Esophagus muscularis mucosa (tissue), 4 donors: ENCODE data around the gene OR2T35. TPM values are rescaled to one million over a fixed set of nuclear protein-coding genes. Genes with fewer than 3 reads are reported as not detected.
"Not testable (repeated sequence)": the region's sequence is repeated elsewhere in the genome, so short reads cannot be mapped to it uniquely, and the experiment has no call there.

Source experiments
- DNase-seq: peaks from one replicate; pipeline ENCODE4 v3.0.0-alpha.2; 2017; ENCODE audit errors: extremely low spot score
- H3K27ac ChIP-seq, 4 donors: fragments of 200-600 bp; sonication (generic); replicated peaks in 1 of 4; 1 replicate in 3 of 4; 2 replicates in 1 of 4; pipeline ENCODE4 v1.5.1; 2016 to 2019; ENCODE audit warnings: mild to moderate bottlenecking in 1 of 4
- H3K27me3 ChIP-seq, 4 donors: fragments of 200-600 bp; sonication (generic); one replicate each; pipeline versions ENCODE4 v1.5.1 to v1.6.0; 2016 to 2019
- H3K36me3 ChIP-seq, 4 donors: fragments of 200-600 bp; sonication (generic); one replicate each; pipeline ENCODE4 v1.5.1; 2016 to 2019
- H3K4me1 ChIP-seq, 4 donors: fragments of 200-600 bp; sonication (generic); one replicate each; pipeline ENCODE4 v1.5.1; 2016 to 2019
- H3K4me3 ChIP-seq, 4 donors: fragments of 200-600 bp; sonication (generic); 1 replicate in 2 of 4; 2 replicates in 2 of 4; pipeline ENCODE4 v1.5.1; 2016 to 2019; ENCODE audit warnings: mild to moderate bottlenecking in 4 of 4, moderate library complexity in 1 of 4
- H3K9me3 ChIP-seq, 4 donors: fragments of 200-600 bp; sonication (generic); 1 replicate in 3 of 4; 2 replicates in 1 of 4; pipeline ENCODE4 v1.5.1; 2016 to 2019
- EP300 ChIP-seq: sonication (generic); formaldehyde crosslinking; IDR thresholded peaks from one replicate; pipeline ENCODE4 v1.6.1; 2017; ENCODE audit warnings: antibody characterized with exemption
- POLR2A ChIP-seq: fragments of 450-650 bp; IDR thresholded peaks from one replicate; pipeline ENCODE4 v1.6.1; 2017; ENCODE audit warnings: antibody characterized with exemption, moderate library complexity, mild to moderate bottlenecking, low read depth
- POLR2AphosphoS5 ChIP-seq, 2 donors: sonication (generic); formaldehyde crosslinking; IDR thresholded peaks; one replicate each; pipeline ENCODE4 v1.6.1; 2017; ENCODE audit warnings: antibody characterized with exemption in 2 of 2
- WGBS: methylation state at CpG from one replicate; pipeline ENCODE4 v1.1.5; 2018; 5-methylcytosine and 5-hydroxymethylcytosine counted together
- intact Hi-C: fragments of 100-400 bp; cut with DNase I; formaldehyde crosslinking; loops from one replicate; pipeline ENCODE4 v1.15.1; 2023
- total RNA-seq, 4 donors: library from RNA; depleted of rRNA; stranded (reverse); fragments of >200 nt; gene quantifications; one replicate each; pipeline versions ENCODE4 v1.1.0 to v1.2.1, GENCODE V29; 2016
- TF ChIP-seq, protein P1 (sequence below), 3 experiments: fragments of 200-600 bp in 2 of 3; fragments of 450-650 bp in 1 of 3; sonication (generic) in 2 of 3; IDR thresholded peaks; one replicate each; pipeline ENCODE4 v1.5.1; 2017 to 2019; ENCODE audit warnings: antibody characterized with exemption in 3 of 3, mild to moderate bottlenecking in 2 of 3, moderate library complexity in 1 of 3

The OR2T35 gene
- total RNA-seq, 4 donors from 2014 or later: not detected

DNA sequence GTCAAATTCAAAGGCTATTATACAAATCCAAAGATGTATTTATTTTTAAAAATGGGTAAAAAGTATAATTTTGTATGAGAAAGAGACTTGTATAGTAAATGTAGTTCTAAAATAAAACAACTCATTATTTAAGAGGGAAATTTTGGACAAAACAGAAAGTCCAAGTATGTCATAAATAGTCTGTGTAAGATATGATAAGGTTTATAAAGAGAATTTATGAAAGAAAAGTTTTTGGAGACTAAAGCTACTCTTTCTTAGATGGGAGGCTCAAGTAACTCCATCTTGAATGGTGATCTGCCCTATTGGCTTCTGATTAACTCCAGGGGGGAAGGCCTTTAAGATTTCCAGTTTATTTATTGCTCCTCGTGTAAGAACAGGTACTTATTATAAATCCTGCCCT is 24.9 kb upstream of the OR2T35 start:
- intact Hi-C loops: no loop called here
- no peak for DNase-seq
- Histone ChIP-seq H3K27me3 (peaks cover 0 to 10% (median 0%) of the 10 kb centered on the region in 4 donors), H3K4me3 (no peak overlapping the region), H3K4me1 (no peaks in the 10 kb centered on the region), H3K9me3 (no peaks in the 10 kb centered on the region), H3K27ac (no peak overlapping the region), H3K36me3 (no peaks in the 10 kb centered on the region)
- TF ChIP-seq, protein P1, sequence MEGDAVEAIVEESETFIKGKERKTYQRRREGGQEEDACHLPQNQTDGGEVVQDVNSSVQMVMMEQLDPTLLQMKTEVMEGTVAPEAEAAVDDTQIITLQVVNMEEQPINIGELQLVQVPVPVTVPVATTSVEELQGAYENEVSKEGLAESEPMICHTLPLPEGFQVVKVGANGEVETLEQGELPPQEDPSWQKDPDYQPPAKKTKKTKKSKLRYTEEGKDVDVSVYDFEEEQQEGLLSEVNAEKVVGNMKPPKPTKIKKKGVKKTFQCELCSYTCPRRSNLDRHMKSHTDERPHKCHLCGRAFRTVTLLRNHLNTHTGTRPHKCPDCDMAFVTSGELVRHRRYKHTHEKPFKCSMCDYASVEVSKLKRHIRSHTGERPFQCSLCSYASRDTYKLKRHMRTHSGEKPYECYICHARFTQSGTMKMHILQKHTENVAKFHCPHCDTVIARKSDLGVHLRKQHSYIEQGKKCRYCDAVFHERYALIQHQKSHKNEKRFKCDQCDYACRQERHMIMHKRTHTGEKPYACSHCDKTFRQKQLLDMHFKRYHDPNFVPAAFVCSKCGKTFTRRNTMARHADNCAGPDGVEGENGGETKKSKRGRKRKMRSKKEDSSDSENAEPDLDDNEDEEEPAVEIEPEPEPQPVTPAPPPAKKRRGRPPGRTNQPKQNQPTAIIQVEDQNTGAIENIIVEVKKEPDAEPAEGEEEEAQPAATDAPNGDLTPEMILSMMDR (IDR thresholded peaks at IDR 0.05): no peak
- TF ChIP-seq EP300 (no peak), POLR2AphosphoS5 (IDR thresholded peaks at IDR 0.05) (no peak), POLR2A (no peak)
- 62% methylated on average over 1 of the region's 1 CpG for WGBS

GRCh38 chr1:248663453-248664328 is 18.6 kb upstream of the OR2T35 start:
- H3K36me3 ChIP-seq, H3K27me3 ChIP-seq, H3K4me3 ChIP-seq, DNase-seq, intact Hi-C loops, H3K9me3 ChIP-seq, H3K4me1 ChIP-seq, H3K27ac ChIP-seq: not testable (repeated sequence)
- WGBS: 63% methylated on average over 5 of the region's 5 CpGs

DNA sequence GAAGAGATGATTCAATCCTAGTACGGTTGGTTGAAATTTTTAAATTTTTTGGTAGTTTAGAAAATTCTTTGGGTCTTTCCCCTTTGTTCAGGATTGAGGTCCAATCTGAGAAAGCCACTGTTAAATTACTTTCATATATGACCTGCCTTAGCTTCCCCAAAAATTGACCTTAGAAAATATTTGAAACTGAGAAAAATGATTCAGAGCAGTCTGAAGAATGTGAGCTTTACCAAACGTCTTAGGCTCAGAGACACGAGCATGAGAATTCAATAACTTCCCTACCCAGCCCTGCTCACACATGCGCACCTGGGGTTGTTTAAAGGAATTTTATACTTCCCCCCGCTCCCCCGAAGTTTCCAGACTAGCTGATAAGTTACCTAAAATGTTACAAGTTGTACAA is 11.7 kb upstream of the OR2T35 start:
- H3K36me3 ChIP-seq, intact Hi-C loops, H3K9me3 ChIP-seq, H3K27me3 ChIP-seq, H3K27ac ChIP-seq, H3K4me1 ChIP-seq, DNase-seq, H3K4me3 ChIP-seq: not testable (repeated sequence)
- WGBS: no CpG with 5 or more reads among the region's 6 CpGs

- intact Hi-C loops: not testable (repeated sequence)
Measured at GRCh38 chr1:248655354-248655753, 10.3 kb upstream of the OR2T35 start, which contains the start of gene OR2T27. OR2T27 (minus strand) TSS chr1:248655528; CDS start chr1:248650884, 4,644 bp downstream.

DNA sequence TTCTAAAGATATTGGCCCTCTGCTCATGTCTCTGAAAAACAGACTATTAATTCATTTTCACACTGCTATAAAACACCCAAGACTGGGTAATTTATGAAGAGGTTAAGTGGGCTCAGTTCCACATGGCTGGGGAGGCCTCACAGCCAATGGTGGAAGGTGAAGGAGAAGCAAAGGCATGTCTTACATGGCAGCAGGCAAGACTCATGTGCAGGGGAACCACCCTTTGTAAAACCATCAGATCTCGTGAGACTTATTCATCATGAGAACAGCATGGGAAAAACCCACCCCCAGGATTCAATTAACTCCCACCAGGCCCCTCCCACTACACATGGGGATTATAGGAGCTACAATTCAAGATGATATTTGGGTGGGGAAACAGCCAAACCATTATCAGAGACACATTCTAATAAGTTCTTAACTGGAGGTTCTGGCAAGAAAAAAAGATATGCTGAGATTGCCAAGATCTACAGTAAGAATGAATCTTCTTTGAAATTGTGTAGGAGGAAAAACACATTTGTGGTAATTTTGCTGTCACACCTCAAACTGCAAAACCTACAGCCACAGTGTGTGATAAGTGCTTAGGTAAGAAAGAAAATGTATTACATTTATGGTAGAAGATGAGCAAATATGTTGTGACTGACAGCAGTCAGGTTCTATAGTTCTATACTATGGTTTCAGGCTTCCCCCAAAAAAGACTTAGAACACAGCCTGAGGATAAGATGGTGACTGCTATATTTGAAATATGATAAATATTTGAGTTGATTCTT is 3.9 kb upstream of the OR2T35 start:
- H3K36me3 ChIP-seq, H3K9me3 ChIP-seq, H3K27me3 ChIP-seq, H3K4me1 ChIP-seq, H3K4me3 ChIP-seq, DNase-seq, intact Hi-C loops, H3K27ac ChIP-seq: not testable (repeated sequence)
- no CpG with 5 or more reads among the region's 1 CpG for WGBS

More at GRCh38 chr1:248655354-248655753, 10.3 kb upstream of the OR2T35 start, which contains the start of gene OR2T27:
- WGBS: 80% methylated on average over 1 of the region's 3 CpGs
- not testable (repeated sequence) for H3K36me3 ChIP-seq, H3K4me3 ChIP-seq, H3K27ac ChIP-seq, H3K9me3 ChIP-seq, DNase-seq, H3K4me1 ChIP-seq, H3K27me3 ChIP-seq

DNA sequence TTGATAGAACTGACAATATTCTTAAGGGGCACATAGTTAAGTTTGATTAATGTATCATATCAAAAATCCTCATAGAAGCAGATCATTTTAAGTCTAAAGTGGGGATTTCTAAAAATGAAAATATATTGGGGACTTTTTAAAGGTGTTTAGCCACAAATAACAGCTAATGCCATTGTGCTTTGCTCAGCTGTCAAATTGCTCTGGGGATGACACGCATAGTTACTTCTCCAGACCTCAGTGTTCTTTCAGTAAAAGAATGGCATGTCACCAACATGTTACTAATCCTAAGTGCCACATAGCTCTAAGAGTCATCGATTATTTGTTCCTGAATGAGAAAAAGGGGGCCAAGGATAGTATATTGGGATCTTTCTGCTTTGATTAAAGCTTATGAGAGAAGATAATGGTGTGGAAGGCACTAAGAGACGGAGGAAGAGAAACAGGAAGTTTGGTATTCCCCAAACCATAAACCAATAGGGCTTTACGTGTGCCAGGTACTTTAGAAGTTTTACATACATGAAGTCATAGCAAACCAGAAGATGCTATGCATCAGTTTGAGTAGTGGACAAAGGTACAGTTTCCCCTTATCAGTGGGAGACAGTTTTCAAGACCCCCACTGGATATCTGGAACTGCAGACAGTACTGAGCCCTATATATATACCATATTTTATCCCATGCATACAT is 2.0 kb downstream of the OR2T35 start:
- intact Hi-C loops, H3K36me3 ChIP-seq, H3K4me1 ChIP-seq, H3K9me3 ChIP-seq, DNase-seq, H3K27me3 ChIP-seq, H3K27ac ChIP-seq, H3K4me3 ChIP-seq: not testable (repeated sequence)
- no CpG with 5 or more reads among the region's 4 CpGs for WGBS

- intact Hi-C loops, H3K4me3 ChIP-seq, H3K27ac ChIP-seq, H3K36me3 ChIP-seq, DNase-seq, H3K9me3 ChIP-seq, H3K27me3 ChIP-seq, H3K4me1 ChIP-seq: not testable (repeated sequence)
- 95% methylated on average over 4 of the region's 5 CpGs for WGBS
Measured at GRCh38 chr1:248641583-248641982, 3.5 kb downstream of the OR2T35 start.

DNA sequence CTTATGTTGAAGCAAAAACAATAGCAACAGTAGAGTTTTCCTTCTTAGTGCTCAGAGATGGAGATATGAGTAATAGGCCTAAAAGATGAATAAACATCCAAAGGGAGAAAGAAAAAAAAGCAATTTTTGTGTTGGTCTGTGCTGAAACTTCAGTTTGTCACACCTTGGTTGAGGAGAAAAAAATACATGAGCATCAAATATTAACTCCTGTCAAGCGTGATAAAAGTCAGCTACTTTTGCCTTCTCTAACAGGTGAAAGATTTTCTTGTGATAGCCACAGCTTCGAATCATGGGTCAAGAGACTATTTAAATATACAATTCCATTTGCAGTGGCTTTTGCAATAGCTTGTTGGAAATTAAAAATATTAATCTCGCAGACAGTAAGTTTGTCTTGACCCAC is 4.2 kb downstream of the OR2T35 start:
- intact Hi-C loops: not testable (repeated sequence)

DNA sequence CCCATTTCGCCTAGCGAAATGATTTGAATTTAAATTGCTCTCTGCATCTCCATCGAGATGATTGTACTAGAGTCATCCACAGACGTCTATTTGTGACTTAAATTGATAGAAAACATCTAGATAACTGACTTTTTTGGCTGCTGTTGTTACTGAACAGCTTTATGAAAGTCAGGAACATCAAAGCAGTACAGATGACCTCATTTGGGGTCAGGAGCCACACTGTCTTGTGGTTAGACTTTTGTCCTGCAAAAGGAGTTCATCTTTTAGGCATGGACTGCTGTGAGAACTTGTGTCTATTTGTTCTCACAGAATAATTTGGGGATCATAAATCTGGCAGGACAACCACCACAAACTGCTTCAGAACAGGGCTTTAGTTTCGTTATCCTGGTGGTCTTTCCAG is 5.4 kb downstream of the OR2T35 start:
- DNase-seq, intact Hi-C loops, H3K4me1 ChIP-seq, H3K9me3 ChIP-seq, H3K27ac ChIP-seq, H3K4me3 ChIP-seq, H3K36me3 ChIP-seq, H3K27me3 ChIP-seq: not testable (repeated sequence)
- no CpG with 5 or more reads among the region's 5 CpGs for WGBS

More for the DNA sequence above, 4.2 kb downstream of the OR2T35 start:
- not testable (repeated sequence) for H3K9me3 ChIP-seq, H3K27me3 ChIP-seq, H3K4me1 ChIP-seq, H3K36me3 ChIP-seq, H3K4me3 ChIP-seq, DNase-seq, H3K27ac ChIP-seq
- no CpG with 5 or more reads among the region's 3 CpGs for WGBS

GRCh38 chr1:248636612-248637011 is 8.5 kb downstream of the OR2T35 start:
- H3K36me3 ChIP-seq, H3K4me1 ChIP-seq, H3K27me3 ChIP-seq, DNase-seq, H3K4me3 ChIP-seq, intact Hi-C loops, H3K27ac ChIP-seq, H3K9me3 ChIP-seq: not testable (repeated sequence)
- 50% methylated on average over 1 of the region's 5 CpGs for WGBS

DNA sequence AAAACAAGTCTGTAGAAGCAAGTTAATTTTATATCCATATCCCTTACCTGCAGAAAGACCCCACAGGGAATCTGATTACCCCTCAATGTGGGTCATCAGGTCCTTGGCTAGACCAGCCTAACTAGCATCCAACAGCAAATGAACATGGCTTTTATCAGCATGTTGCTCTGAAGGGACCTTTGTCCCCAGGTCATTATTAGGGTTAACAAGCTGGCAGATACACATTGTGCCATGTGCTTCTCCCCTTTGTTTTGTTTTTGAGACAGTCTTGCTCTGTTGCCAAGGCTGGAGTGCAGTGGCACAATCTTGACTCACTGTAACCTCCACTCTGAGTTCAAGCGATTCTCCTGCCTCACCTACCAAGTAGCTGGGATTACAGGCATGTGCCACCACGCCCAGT is 10.1 kb downstream of the OR2T35 start, which contains the start of gene OR2T11:
Gene OR2T11, minus strand, starts transcription at position 101 of the 400 bp plus-strand sequence. CDS start 7,963 bp downstream, outside the sequence.
- WGBS: no CpG with 5 or more reads among the region's 2 CpGs
- H3K27ac ChIP-seq, H3K36me3 ChIP-seq, DNase-seq, H3K9me3 ChIP-seq, H3K4me1 ChIP-seq, intact Hi-C loops, H3K27me3 ChIP-seq, H3K4me3 ChIP-seq: not testable (repeated sequence)
